Measurements from ENCODE around the gene CCSER1. TPM values are rescaled to one million over a fixed set of nuclear protein-coding genes. Genes with fewer than 3 reads are reported as not detected.

Gene CCSER1
- total and polyA plus RNA-seq, 2 of the 8 experiments (the other 6 are each of a cell fraction or from before 2014, with no cell fraction given) = 0.26 to 0.84 TPM

DNA sequence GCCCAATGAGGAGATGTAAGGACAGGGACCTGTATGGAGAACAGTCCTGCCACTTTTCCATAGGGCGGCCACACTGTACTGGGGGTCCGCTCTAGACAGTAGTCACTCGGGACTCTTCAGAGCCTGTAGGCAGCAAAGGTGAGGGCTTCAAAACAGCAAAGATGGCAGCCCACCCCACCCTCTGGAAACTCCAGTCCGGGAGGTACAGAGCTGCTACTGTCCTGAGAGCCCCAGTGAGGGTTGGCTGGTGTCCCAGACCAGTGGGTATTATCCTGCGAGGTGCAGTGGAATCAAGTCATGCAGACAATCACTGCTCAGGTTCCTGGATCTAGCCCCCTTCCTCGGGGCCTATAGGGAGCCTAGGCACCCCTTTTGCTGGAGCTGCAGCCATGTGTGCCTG is 1392.0 kb downstream of the CCSER1 start:
- Histone ChIP-seq H2BK12ac (ENCODE audit: low read depth, low read length) (no peak overlapping the region), H3K79me1 (ENCODE audit: low read depth, low read length) (no peaks in the 10 kb centered on the region), H2BK15ac (ENCODE audit: low read length) (no peak overlapping the region), H3K36me3 (ENCODE audit: control insufficient read depth in 2 of 4, insufficient read depth in 4 of 4, low read length in 3 of 4) (no peaks in the 10 kb centered on the region), H3K18ac (ENCODE audit: extremely low read depth, low read length) (no peak overlapping the region), H4K20me1 (replicated peaks in 1 of 2; ENCODE audit: control insufficient read depth in 1 of 2, insufficient read depth in 2 of 2, low read length in 2 of 2) (no peaks in the 10 kb centered on the region), H3K27ac (ENCODE audit: low read depth, low read length) (no peak overlapping the region), H4K5ac (ENCODE audit: insufficient read length, low read depth, low read length) (no peak overlapping the region), H4K8ac (ENCODE audit: extremely low read depth, insufficient read depth, low read length) (no peak overlapping the region), H3K56ac (replicated peaks; ENCODE audit: insufficient read length, low read depth, low read length) (no peak overlapping the region), H3K4me3 (ENCODE audit: extremely low read depth in 1 of 4, insufficient read depth in 2 of 4, low read depth in 3 of 4, low read length in 4 of 4) (no peak overlapping the region), H3K9ac (replicated peaks in 1 of 4; ENCODE audit: extremely low read depth in 1 of 4, low read depth in 3 of 4, low read length in 3 of 4) (no peak overlapping the region), H2BK120ac (replicated peaks; ENCODE audit: low read depth, low read length) (no peak overlapping the region), H3K9me3 (ENCODE audit: insufficient read depth in 2 of 2, low read depth in 1 of 2, low read length in 1 of 2) (peaks cover 4% of the 10 kb centered on the region in 2 experiments; a peak in 1 of 4 replicates), H3K14ac (ENCODE audit: insufficient read length) (no peak overlapping the region), H3K79me2 (ENCODE audit: control insufficient read depth in 1 of 2, insufficient read depth in 2 of 2, low read length in 2 of 2) (no peaks in the 10 kb centered on the region), H2AFZ (ENCODE audit: low read length) (no peak overlapping the region), H3K27me3 (replicated peaks in 1 of 4; ENCODE audit: control insufficient read depth in 3 of 4, extremely low read depth in 1 of 4, insufficient read depth in 3 of 4, low read length in 3 of 4) (no peaks in the 10 kb centered on the region), H3K4me2 (ENCODE audit: insufficient read depth in 1 of 2, low read depth in 2 of 2, low read length in 2 of 2) (no peak overlapping the region), H3K4me1 (replicated peaks in 1 of 4; ENCODE audit: control insufficient read depth in 3 of 4, insufficient read depth in 4 of 4, low read length in 3 of 4) (no peaks in the 10 kb centered on the region), H2AK5ac (ENCODE audit: low read depth, low read length) (no peak overlapping the region), H3K4ac (replicated peaks; ENCODE audit: insufficient read length, low read depth, low read length) (no peak overlapping the region), H4K91ac (replicated peaks; ENCODE audit: insufficient read length, low read length) (no peak overlapping the region), H3K23ac (ENCODE audit: insufficient read length) (no peak overlapping the region), H2BK5ac (ENCODE audit: low read depth, low read length) (no peak overlapping the region), H3K23me2 (ENCODE audit: low read depth, low read length) (no peaks in the 10 kb centered on the region), H2BK20ac (ENCODE audit: low read length) (no peak overlapping the region)
- DNase-seq (ENCODE audit: low read depth in 1 of 2, low spot score in 2 of 2) (no peak), FAIRE-seq (no peak)
- ChIA-PET CTCF (ENCODE audit: partially characterized antibody) (no interaction called here), POLR2A (ENCODE audit: partially characterized antibody) (no interaction called here)
- WGBS, 2 experiments (ENCODE audit: extremely low coverage in 1 of 2, insufficient coverage in 1 of 2, insufficient read length in 1 of 2, insufficient replicate concordance in 2 of 2, low coverage in 1 of 2, low lambda C conversion rate in 2 of 2, missing lambda C conversion rate in 1 of 2) = 91% methylated on average over 6 of the region's 6 CpGs; no CpG with 5 or more reads in 1 of the 2 experiments
- no peak for TF ChIP-seq KDM4A (IDR thresholded peaks at IDR 0.05; ENCODE audit: low read depth, low read length, severe bottlenecking)
- TF ChIP-seq GTF2F1 (IDR thresholded peaks at IDR 0.05; ENCODE audit: borderline replicate concordance, low read depth, low read length) = no peak
- no peak for TF ChIP-seq GABPA (IDR thresholded peaks at IDR 0.05; ENCODE audit: borderline replicate concordance, insufficient read depth, low read length)
- TF ChIP-seq TAF7 (optimal IDR thresholded peaks at IDR 0.05; ENCODE audit: borderline replicate concordance, low read depth, low read length) = no peak
- no peak for TF ChIP-seq CTBP2 (IDR thresholded peaks at IDR 0.05; ENCODE audit: borderline replicate concordance, insufficient read depth, insufficient read length, low read length)
- TF ChIP-seq RBBP5 (IDR thresholded peaks at IDR 0.05; ENCODE audit: borderline replicate concordance, low read depth, low read length) = no peak
- TF ChIP-seq TAF1 (IDR thresholded peaks at IDR 0.05; ENCODE audit: low read depth, low read length) = no peak
- no peak for TF ChIP-seq EZH2 (IDR thresholded peaks at IDR 0.05; ENCODE audit: low read depth, low read length, severe bottlenecking)
- no peak for TF ChIP-seq TCF12 (IDR thresholded peaks at IDR 0.05; ENCODE audit: low read depth, low read length)
- TF ChIP-seq KDM5A (IDR thresholded peaks at IDR 0.05; ENCODE audit: low read length) = no peak
- TF ChIP-seq SRF (IDR thresholded peaks at IDR 0.05; ENCODE audit: low read depth, low read length) = no peak
- TF ChIP-seq RAD21 (IDR thresholded peaks at IDR 0.05 in 1 of 2, conservative IDR thresholded peaks at IDR 0.05 in 1 of 2; ENCODE audit: low read depth in 2 of 2, low read length in 2 of 2) = no peak
- TF ChIP-seq, protein P1, sequence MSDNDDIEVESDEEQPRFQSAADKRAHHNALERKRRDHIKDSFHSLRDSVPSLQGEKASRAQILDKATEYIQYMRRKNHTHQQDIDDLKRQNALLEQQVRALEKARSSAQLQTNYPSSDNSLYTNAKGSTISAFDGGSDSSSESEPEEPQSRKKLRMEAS (IDR thresholded peaks at IDR 0.05) = no peak
- TF ChIP-seq TBP (IDR thresholded peaks at IDR 0.05; ENCODE audit: low read depth, low read length) = no peak
